Kidney epithelial cell (primary cell): ENCODE measurements around the gene C1QTNF5. TPM values are rescaled to one million over a fixed set of nuclear protein-coding genes. Genes with fewer than 3 reads are reported as not detected.

Source experiments
- DNase-seq: peaks from one replicate; pipeline ENCODE4 v3.0.0-alpha.2; 2010; ENCODE audit warnings: low read depth
- H3K27me3 ChIP-seq: 2 replicates; pipeline ENCODE4 v1.6.0; 2011; ENCODE audit warnings: low read length; ENCODE audit not compliant: control insufficient read depth, insufficient read depth
- H3K36me3 ChIP-seq: 2 replicates; pipeline ENCODE4 v1.5.1; 2011; ENCODE audit warnings: low read length; ENCODE audit not compliant: control insufficient read depth, insufficient read depth
- H3K4me3 ChIP-seq: 2 replicates; pipeline ENCODE4 v1.5.1; 2011; ENCODE audit warnings: low read depth, mild to moderate bottlenecking, control low read depth, low read length
- total RNA-seq: library from RNA; depleted of rRNA; stranded (reverse); fragments of >200 nt; gene quantifications from 2 replicates; pipeline ENCODE4 v1.2.3, GENCODE V29; 2015
- TF ChIP-seq, protein P1 (sequence below): IDR thresholded peaks from 2 replicates; pipeline ENCODE4 v1.5.1; 2011; ENCODE audit warnings: mild to moderate bottlenecking, moderate library complexity, low read length, control low read depth, inconsistent platforms; ENCODE audit not compliant: insufficient read depth, poor library complexity, severe bottlenecking

The C1QTNF5 gene
- total RNA-seq, 1 donor from 2014 or later, result 2.9 TPM

- DNase-seq, result no peak
- H3K36me3 ChIP-seq, result no peaks in the 10 kb centered on the region
- peak overlapping the region; percentile 37 for H3K4me3 ChIP-seq
- TF ChIP-seq, protein P1, sequence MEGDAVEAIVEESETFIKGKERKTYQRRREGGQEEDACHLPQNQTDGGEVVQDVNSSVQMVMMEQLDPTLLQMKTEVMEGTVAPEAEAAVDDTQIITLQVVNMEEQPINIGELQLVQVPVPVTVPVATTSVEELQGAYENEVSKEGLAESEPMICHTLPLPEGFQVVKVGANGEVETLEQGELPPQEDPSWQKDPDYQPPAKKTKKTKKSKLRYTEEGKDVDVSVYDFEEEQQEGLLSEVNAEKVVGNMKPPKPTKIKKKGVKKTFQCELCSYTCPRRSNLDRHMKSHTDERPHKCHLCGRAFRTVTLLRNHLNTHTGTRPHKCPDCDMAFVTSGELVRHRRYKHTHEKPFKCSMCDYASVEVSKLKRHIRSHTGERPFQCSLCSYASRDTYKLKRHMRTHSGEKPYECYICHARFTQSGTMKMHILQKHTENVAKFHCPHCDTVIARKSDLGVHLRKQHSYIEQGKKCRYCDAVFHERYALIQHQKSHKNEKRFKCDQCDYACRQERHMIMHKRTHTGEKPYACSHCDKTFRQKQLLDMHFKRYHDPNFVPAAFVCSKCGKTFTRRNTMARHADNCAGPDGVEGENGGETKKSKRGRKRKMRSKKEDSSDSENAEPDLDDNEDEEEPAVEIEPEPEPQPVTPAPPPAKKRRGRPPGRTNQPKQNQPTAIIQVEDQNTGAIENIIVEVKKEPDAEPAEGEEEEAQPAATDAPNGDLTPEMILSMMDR, result peak; percentile 73
- peaks cover 33% of the 10 kb centered on the region for H3K27me3 ChIP-seq
Observed at GRCh38 chr11:119339589-119340334, 921 bp downstream of the C1QTNF5 start.

- no peak overlapping the region for H3K4me3 ChIP-seq
- no peaks in the 10 kb centered on the region for H3K36me3 ChIP-seq
- TF ChIP-seq, protein P1, result no peak
- H3K27me3 ChIP-seq, result peaks cover 33% of the 10 kb centered on the region
- no peak for DNase-seq
Observed at GRCh38 chr11:119338965-119339588, 1.6 kb downstream of the C1QTNF5 start.

DNA sequence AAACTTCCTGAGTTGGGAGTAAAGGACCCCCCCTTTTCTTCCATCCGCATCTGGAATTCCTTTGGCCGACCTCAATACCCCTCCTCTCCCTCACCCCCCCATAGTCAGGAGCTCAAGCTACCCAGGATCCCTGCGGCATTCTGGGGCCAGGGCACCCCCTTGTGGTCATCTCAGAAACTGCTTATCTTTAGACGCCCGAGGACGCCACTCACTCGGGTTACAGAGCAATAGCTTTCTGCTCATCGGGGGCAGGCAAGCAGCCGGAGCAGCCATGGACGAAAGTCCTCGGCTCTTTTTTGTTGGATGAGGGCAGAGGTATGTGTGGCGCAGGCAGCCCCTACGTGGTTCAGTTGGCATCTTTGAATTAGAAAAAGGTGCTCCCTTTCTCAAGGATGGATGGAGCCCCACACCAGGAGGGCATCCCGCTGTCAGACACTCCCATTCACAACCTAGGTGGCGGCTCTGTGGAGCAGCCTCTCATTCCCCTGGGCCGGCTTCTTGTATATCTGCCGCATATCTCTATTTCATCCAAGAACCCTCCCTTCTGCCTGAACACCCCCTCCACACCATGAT lies 2.3 kb downstream of the C1QTNF5 start:
- no peak for DNase-seq
- TF ChIP-seq, protein P1, result peak; percentile 87
- no peaks in the 10 kb centered on the region for H3K36me3 ChIP-seq
- H3K27me3 ChIP-seq, result peaks cover 33% of the 10 kb centered on the region
- H3K4me3 ChIP-seq, result no peak overlapping the region

DNA sequence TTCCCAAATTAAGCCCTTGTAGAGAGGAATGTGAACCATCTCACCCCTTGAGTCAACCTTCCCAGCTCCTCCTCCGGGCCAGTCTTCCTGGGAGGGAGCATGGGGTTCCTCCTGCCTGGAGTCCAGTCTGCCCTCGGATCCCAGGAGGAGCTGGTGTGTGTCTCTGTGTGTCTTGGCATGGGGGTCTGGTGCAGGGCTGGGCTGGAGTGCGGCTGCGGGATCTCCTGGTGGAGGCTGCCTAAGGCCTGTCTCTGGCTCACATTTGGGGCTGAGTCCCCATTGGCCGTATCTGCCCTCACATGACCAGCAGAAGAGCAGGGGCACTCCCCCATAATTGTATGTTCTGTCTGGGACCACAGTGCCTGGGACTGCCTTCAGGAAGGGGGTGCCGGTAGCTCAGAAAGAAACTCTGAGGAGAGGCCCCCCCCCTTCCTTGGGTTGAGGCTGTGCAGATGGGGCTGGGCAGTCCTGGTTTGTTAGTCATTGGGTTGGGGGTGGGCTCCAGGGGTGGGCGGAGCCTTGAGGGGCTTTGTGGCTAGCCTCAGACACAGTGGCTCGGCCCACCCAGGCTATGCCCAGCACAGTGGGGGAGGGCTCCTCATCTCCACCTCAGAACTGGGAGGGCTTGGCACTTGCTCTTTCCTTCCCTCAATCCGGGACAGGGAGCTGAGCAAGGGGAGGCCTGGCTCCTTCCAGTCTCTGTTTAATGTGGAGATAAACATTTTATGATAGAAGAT lies 2.9 kb downstream of the C1QTNF5 start:
- H3K27me3 ChIP-seq, result peaks cover 33% of the 10 kb centered on the region
- H3K36me3 ChIP-seq, result no peaks in the 10 kb centered on the region
- H3K4me3 ChIP-seq, result no peak overlapping the region
- TF ChIP-seq, protein P1, result no peak
- no peak for DNase-seq

DNA sequence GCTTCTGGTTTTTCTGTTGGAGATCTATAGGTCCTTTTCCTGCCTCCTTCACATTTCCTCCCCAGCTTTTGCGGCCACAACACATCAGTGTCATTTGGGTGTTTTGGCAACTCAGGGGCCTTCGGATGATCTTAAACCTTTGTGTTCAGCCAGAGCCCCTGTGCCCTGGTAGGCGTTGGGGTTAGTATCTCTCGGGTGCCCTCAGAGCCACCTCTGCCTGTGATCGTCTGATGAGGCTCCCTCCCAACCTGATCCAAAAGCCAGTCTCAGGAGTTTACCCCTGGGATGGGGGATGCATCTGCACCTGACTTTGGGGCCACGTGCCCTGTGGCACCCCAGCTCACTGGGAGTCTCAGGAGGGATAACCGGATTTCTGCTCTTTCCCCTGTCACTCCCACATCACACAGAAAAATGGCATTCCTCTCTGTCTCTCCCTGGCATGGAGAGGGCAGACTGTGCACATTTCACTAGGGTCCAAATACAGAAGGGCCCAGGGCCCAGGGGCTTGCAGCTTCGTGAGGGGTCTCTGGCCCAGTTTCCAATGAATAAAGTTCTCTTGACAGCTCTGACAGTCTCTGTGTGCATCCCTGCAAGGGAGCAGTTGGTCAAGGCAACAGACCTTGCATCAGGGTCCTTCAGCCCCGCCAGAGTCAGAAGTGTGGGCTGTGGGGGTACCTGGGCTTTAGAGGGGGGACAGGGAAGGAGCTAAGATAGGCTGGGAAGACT lies 3.8 kb downstream of the C1QTNF5 start:
- Histone ChIP-seq H3K27me3 (peaks cover 27% of the 10 kb centered on the region), H3K4me3 (no peak overlapping the region), H3K36me3 (no peaks in the 10 kb centered on the region)
- DNase-seq, result no peak
- TF ChIP-seq, protein P1, result no peak
